ENCODE measurements around the gene ZNF618. TPM values are rescaled to one million over a fixed set of nuclear protein-coding genes. Genes with fewer than 3 reads are reported as not detected.

ZNF618 gene
- total RNA-seq, 4 donors from 2014 or later: 2.9 to 5.8 (median 4.2) TPM

DNA sequence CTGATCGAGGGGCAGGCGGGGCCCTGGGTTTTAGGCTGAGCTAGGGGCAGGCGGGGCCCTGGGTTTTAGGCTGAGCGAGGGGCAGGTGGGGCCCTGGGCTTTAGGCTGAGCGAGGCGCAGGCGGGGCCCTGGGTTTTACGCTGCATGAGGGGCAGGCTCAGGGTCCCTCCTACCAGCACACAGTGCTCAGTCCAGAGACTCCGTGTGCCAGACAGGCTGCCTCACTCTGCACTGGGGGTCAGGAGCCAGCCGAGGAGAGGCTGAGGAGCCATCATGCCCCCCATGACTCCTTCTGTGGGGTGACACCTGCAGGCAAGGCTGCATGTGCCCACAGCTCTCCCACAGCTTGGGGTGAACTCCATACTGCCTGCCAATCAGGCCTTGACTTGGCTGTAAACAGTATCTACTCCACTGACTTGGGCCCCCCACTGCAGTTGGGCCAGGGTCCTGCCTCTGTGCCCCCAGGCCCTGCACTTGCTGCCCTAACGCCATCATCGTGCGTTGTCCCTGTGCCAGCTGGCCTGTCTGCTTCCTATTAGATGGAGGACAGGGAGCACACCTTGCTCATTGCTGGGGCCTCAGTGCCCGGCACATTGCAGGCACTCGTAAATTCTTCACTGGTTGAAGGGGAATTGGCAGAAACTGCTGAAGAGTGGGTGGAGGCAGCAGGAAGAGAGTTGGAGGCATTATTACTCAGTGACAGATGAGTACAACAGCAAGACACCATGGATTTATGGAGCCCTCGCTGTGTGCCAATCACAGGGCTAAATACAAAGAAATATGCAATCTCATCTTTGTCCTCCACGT lies 123.3 kb downstream of the ZNF618 start:
- peaks cover 13% of the 10 kb centered on the region for H3K4me1 ChIP-seq
- H3K36me3 ChIP-seq: no peaks in the 10 kb centered on the region
- TF ChIP-seq POLR2A (IDR thresholded peaks at IDR 0.05) (no peak), EP300 (IDR thresholded peaks at IDR 0.05) (no peak), POLR2AphosphoS5 (IDR thresholded peaks at IDR 0.05) (no peak)
- TF ChIP-seq, protein P1, sequence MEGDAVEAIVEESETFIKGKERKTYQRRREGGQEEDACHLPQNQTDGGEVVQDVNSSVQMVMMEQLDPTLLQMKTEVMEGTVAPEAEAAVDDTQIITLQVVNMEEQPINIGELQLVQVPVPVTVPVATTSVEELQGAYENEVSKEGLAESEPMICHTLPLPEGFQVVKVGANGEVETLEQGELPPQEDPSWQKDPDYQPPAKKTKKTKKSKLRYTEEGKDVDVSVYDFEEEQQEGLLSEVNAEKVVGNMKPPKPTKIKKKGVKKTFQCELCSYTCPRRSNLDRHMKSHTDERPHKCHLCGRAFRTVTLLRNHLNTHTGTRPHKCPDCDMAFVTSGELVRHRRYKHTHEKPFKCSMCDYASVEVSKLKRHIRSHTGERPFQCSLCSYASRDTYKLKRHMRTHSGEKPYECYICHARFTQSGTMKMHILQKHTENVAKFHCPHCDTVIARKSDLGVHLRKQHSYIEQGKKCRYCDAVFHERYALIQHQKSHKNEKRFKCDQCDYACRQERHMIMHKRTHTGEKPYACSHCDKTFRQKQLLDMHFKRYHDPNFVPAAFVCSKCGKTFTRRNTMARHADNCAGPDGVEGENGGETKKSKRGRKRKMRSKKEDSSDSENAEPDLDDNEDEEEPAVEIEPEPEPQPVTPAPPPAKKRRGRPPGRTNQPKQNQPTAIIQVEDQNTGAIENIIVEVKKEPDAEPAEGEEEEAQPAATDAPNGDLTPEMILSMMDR (IDR thresholded peaks at IDR 0.05): no peak
- H3K4me3 ChIP-seq: no peak overlapping the region
- no peaks in the 10 kb centered on the region for H3K27me3 ChIP-seq
- WGBS: 79% methylated on average over 17 of the region's 17 CpGs
- no peaks in the 10 kb centered on the region for H3K9me3 ChIP-seq
- DNase-seq (ENCODE audit: low spot score in 2 of 2): peak; percentile 56 to 70
- no peak overlapping the region for H3K27ac ChIP-seq

DNA sequence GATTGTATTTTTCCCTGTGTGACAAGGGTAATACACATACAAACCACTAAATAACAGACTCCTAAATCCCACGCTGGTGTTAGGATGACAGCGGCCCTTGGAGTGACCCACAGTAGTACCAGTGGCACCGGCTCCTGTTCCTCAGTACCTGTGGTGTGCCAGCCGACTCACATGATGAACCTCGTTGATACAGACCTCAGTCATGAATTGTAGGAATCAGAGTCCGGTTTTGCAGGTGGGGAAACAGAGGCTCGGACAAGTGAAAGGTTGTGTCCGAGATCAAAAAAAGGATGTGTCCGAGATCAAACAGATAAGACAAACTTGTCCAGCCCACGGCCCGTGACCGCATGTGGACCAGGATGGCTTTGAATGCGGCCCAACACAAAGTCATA lies 124.0 kb downstream of the ZNF618 start:
- Histone ChIP-seq H3K4me3 (no peak overlapping the region), H3K4me1 (peaks cover 12% of the 10 kb centered on the region), H3K27me3 (no peaks in the 10 kb centered on the region), H3K9me3 (no peaks in the 10 kb centered on the region), H3K36me3 (peaks cover under 1% of the 10 kb centered on the region), H3K27ac (no peak overlapping the region)
- TF ChIP-seq POLR2AphosphoS5 (IDR thresholded peaks at IDR 0.05) (no peak), POLR2A (IDR thresholded peaks at IDR 0.05) (no peak), EP300 (IDR thresholded peaks at IDR 0.05) (no peak)
- TF ChIP-seq, protein P1 (IDR thresholded peaks at IDR 0.05): no peak
- WGBS: 79% methylated on average over 13 of the region's 13 CpGs
- DNase-seq (ENCODE audit: low spot score in 2 of 2): peak; percentile 9 to 48

DNA sequence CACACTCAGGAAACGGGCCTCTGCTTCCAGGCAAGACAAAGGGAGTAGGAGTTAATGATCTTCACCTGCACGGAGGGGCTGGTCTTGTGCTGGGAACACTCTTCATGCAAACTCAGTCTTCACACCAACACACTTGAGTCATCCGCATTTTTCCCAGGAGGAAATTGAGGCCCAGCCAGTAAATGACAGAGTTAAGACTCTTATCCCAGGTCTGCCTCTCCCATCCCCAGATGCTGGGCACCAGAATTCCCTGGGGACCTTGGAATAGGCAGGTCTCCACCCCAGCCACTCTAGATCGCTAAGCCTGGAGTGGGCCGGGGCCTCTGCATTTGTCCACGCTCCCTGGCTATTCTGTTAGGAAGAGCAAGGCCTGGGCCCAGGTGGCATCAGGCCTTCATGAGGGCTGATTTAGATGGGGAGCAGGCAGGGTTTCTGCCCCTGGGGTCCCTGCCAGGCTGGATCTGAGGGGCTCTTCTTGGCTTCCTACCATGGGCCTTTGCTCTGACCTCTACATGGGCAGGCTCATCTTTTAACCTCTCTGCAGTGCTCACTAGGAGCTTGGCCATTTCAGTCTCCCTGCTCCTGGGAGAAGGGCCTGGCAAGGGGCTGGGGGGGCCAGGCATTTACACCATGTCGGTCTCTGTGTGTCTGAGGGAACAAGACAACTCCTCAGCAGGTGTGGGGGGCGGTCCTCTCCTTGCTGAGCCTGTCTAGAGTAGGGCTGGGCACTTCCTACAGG lies 124.7 kb downstream of the ZNF618 start:
- H3K27ac ChIP-seq: no peak overlapping the region
- H3K27me3 ChIP-seq: no peaks in the 10 kb centered on the region
- DNase-seq (ENCODE audit: low spot score in 2 of 2): peak; percentile 51 to 56
- TF ChIP-seq EP300 (IDR thresholded peaks at IDR 0.05) (no peak), POLR2AphosphoS5 (IDR thresholded peaks at IDR 0.05) (no peak), POLR2A (IDR thresholded peaks at IDR 0.05) (no peak)
- TF ChIP-seq, protein P1 (IDR thresholded peaks at IDR 0.05): no peak
- 94% methylated on average over 8 of the region's 8 CpGs for WGBS
- H3K36me3 ChIP-seq: peaks cover 5% of the 10 kb centered on the region
- H3K4me1 ChIP-seq: peaks cover 12% of the 10 kb centered on the region
- H3K9me3 ChIP-seq: no peaks in the 10 kb centered on the region
- no peak overlapping the region for H3K4me3 ChIP-seq

DNA sequence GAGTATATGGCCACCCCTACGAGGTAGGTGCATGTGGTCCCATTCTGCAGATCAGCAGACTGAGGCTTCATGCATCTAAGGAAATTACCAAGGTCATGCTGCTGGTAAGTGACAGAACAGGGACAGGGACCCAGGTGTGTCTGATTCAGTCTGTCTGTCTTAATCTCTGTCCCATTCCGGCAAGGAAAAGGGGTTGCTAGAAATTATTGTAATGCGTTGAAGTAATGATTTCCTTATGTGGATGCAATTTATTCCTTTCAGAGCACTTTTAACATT lies 125.2 kb downstream of the ZNF618 start:
- TF ChIP-seq, protein P1 (IDR thresholded peaks at IDR 0.05): no peak
- TF ChIP-seq POLR2A (IDR thresholded peaks at IDR 0.05) (no peak), POLR2AphosphoS5 (IDR thresholded peaks at IDR 0.05) (no peak), EP300 (IDR thresholded peaks at IDR 0.05) (no peak)
- Histone ChIP-seq H3K4me1 (peaks cover 12% of the 10 kb centered on the region), H3K27me3 (no peaks in the 10 kb centered on the region), H3K9me3 (no peaks in the 10 kb centered on the region), H3K4me3 (no peak overlapping the region), H3K27ac (no peak overlapping the region), H3K36me3 (peaks cover 5% of the 10 kb centered on the region)
- 46% methylated on average over 2 of the region's 3 CpGs for WGBS
- DNase-seq (ENCODE audit: low spot score in 2 of 2): no peak

DNA sequence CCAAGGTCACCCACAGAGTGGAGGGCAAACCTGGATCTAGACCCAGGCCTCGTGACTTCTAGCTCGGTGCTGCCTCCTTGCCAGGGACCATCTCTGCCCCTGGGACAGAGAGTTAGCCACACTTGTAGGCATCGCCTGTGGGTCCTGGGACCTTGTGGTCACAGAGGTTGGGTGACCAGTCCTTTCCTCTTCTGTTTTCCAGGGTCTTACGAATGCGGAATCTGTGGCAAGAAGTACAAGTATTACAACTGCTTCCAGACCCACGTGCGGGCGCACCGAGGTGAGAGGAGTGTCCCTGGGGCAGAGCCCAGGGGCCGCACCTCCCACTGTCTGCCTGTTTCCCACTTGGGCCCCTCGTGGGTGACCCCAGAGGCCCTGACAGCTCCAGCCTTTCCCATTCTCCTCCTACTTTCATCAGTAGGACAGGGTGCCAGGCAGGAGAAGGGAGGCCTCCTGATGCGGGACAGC lies 125.7 kb downstream of the ZNF618 start:
- no peak overlapping the region for H3K27ac ChIP-seq
- peak; percentile 38 to 56 for DNase-seq (ENCODE audit: low spot score in 2 of 2)
- H3K4me3 ChIP-seq: no peak overlapping the region
- peaks cover 8% of the 10 kb centered on the region for H3K36me3 ChIP-seq
- H3K9me3 ChIP-seq: no peaks in the 10 kb centered on the region
- 87% methylated on average over 12 of the region's 12 CpGs for WGBS
- H3K4me1 ChIP-seq: peaks cover 12% of the 10 kb centered on the region
- H3K27me3 ChIP-seq: no peaks in the 10 kb centered on the region
- TF ChIP-seq POLR2A (IDR thresholded peaks at IDR 0.05) (no peak), POLR2AphosphoS5 (IDR thresholded peaks at IDR 0.05) (no peak), EP300 (IDR thresholded peaks at IDR 0.05) (no peak)
- TF ChIP-seq, protein P1 (IDR thresholded peaks at IDR 0.05): no peak
